ENCODE results near the gene ARHGEF10L.

DNA sequence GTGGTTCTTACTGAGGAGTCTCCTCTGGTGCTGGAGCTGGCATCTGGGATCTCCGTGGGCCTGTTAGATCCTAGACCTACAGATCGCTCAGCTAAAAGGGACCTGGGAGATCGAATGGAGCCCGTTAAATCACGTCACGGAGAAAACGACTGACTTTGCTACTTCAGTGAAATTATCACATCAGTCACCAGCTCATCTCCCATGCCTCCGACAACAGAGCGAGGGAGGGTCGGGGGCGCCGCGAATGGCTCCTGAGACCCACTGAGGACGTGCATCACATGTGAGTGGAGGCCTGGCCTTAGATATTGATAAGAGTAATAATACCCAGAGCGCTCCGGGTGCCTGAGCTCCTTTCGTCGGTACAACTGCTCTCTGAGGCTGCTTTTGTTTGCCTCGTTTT, 160.1 kb downstream of the ARHGEF10L start:
- TF ChIP-seq, protein P1, sequence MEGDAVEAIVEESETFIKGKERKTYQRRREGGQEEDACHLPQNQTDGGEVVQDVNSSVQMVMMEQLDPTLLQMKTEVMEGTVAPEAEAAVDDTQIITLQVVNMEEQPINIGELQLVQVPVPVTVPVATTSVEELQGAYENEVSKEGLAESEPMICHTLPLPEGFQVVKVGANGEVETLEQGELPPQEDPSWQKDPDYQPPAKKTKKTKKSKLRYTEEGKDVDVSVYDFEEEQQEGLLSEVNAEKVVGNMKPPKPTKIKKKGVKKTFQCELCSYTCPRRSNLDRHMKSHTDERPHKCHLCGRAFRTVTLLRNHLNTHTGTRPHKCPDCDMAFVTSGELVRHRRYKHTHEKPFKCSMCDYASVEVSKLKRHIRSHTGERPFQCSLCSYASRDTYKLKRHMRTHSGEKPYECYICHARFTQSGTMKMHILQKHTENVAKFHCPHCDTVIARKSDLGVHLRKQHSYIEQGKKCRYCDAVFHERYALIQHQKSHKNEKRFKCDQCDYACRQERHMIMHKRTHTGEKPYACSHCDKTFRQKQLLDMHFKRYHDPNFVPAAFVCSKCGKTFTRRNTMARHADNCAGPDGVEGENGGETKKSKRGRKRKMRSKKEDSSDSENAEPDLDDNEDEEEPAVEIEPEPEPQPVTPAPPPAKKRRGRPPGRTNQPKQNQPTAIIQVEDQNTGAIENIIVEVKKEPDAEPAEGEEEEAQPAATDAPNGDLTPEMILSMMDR (IDR thresholded peaks at IDR 0.05; ENCODE audit: insufficient read depth, low read length, poor library complexity, severe bottlenecking) = no peak
- no peak for TF ChIP-seq EZH2phosphoT487 (conservative IDR thresholded peaks at IDR 0.05; ENCODE audit: low read length)
